HL-60 (cell line): Measurements from ENCODE around the gene KCNK18.

Source experiments
- GABPA ChIP-seq: IDR thresholded peaks from 2 replicates; pipeline ENCODE4 v1.6.1; 2012; ENCODE audit warnings: low read depth
- POLR2AphosphoS5 ChIP-seq: IDR thresholded peaks from 2 replicates; pipeline ENCODE4 v1.6.1; 2012; ENCODE audit warnings: low read depth
- SPI1 ChIP-seq: IDR thresholded peaks from 2 replicates; pipeline ENCODE4 v1.6.1; 2012; ENCODE audit warnings: low read depth, mild to moderate bottlenecking, borderline replicate concordance
- TF ChIP-seq, protein P1 (sequence below): IDR thresholded peaks from one replicate; pipeline ENCODE4 v1.5.1; 2011; ENCODE audit warnings: low read length, control low read depth, inconsistent platforms; ENCODE audit not compliant: insufficient read depth
- TF ChIP-seq, protein P2 (sequence below): IDR thresholded peaks from 2 replicates; pipeline ENCODE4 v1.6.1; 2012; ENCODE audit warnings: low read depth; ENCODE audit not compliant: insufficient replicate concordance

DNA sequence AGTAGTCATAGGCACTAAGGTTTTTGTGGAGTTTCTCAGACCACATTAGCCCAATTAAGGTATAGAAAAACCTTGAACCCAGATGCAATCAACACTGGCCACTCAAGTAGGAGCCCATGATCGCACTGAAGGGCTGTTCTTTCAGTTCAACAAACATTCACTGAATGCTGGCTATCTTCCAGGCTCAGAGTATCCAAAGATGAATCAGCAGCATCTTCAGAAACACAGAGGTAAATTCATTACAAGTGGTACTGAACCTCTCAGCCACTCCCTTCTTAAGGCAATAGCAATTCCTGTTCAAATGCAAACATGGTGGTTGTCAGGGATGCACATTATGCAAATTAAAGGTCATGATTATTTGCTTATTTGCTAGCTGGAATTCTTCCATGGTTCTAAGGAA lies 17.1 kb downstream of the KCNK18 start:
- TF ChIP-seq, protein P1, sequence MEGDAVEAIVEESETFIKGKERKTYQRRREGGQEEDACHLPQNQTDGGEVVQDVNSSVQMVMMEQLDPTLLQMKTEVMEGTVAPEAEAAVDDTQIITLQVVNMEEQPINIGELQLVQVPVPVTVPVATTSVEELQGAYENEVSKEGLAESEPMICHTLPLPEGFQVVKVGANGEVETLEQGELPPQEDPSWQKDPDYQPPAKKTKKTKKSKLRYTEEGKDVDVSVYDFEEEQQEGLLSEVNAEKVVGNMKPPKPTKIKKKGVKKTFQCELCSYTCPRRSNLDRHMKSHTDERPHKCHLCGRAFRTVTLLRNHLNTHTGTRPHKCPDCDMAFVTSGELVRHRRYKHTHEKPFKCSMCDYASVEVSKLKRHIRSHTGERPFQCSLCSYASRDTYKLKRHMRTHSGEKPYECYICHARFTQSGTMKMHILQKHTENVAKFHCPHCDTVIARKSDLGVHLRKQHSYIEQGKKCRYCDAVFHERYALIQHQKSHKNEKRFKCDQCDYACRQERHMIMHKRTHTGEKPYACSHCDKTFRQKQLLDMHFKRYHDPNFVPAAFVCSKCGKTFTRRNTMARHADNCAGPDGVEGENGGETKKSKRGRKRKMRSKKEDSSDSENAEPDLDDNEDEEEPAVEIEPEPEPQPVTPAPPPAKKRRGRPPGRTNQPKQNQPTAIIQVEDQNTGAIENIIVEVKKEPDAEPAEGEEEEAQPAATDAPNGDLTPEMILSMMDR = no peak
- TF ChIP-seq POLR2AphosphoS5 (no peak), GABPA (no peak), SPI1 (no peak)
- TF ChIP-seq, protein P2, sequence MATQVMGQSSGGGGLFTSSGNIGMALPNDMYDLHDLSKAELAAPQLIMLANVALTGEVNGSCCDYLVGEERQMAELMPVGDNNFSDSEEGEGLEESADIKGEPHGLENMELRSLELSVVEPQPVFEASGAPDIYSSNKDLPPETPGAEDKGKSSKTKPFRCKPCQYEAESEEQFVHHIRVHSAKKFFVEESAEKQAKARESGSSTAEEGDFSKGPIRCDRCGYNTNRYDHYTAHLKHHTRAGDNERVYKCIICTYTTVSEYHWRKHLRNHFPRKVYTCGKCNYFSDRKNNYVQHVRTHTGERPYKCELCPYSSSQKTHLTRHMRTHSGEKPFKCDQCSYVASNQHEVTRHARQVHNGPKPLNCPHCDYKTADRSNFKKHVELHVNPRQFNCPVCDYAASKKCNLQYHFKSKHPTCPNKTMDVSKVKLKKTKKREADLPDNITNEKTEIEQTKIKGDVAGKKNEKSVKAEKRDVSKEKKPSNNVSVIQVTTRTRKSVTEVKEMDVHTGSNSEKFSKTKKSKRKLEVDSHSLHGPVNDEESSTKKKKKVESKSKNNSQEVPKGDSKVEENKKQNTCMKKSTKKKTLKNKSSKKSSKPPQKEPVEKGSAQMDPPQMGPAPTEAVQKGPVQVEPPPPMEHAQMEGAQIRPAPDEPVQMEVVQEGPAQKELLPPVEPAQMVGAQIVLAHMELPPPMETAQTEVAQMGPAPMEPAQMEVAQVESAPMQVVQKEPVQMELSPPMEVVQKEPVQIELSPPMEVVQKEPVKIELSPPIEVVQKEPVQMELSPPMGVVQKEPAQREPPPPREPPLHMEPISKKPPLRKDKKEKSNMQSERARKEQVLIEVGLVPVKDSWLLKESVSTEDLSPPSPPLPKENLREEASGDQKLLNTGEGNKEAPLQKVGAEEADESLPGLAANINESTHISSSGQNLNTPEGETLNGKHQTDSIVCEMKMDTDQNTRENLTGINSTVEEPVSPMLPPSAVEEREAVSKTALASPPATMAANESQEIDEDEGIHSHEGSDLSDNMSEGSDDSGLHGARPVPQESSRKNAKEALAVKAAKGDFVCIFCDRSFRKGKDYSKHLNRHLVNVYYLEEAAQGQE = no peak
